Measurements from ENCODE around the gene P2RX5.

The P2RX5 gene

DNA sequence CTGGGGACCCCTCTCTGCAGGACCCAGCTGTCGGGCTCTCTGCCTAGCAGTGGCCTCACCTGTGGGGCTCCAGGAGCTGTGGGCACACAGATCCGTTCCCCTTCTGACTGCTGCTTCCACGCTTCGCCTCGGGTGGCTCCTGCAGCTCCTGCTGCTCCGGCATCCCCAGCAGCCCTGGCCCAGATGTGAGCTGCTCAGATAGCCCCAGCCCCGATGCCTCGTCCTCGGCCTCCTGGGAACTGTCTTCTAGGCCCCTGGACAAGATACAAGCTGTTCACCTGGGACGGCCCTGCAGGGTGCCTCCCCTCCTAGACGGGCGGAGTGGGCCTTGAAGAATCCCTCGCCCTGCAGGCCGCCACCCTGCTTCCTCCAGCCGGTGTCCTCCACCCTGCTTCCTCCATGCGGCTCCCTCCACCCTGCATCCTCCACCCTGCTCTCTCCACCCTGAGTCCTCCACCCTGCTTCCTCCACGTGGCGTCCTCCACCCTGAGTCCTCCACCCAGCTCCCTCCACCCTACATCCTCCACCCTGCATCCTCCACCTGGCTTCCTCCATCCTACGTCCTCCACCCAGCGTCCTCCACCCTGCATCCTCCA, 16.3 kb downstream of the P2RX5 start:
- TF ChIP-seq, protein P1, sequence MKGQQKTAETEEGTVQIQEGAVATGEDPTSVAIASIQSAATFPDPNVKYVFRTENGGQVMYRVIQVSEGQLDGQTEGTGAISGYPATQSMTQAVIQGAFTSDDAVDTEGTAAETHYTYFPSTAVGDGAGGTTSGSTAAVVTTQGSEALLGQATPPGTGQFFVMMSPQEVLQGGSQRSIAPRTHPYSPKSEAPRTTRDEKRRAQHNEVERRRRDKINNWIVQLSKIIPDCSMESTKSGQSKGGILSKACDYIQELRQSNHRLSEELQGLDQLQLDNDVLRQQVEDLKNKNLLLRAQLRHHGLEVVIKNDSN (IDR thresholded peaks at IDR 0.05) = no peak
- TF ChIP-seq EP300 (IDR thresholded peaks at IDR 0.05; ENCODE audit: borderline replicate concordance) = no peak
- TF ChIP-seq EGR1 (IDR thresholded peaks at IDR 0.05) = no peak
- no peak for TF ChIP-seq CEBPB (IDR thresholded peaks at IDR 0.05)
- TF ChIP-seq TEAD4 (IDR thresholded peaks at IDR 0.05) = no peak
- no peak for TF ChIP-seq NFIC (IDR thresholded peaks at IDR 0.05)
- no peak for TF ChIP-seq TCF12 (IDR thresholded peaks at IDR 0.05; ENCODE audit: low read depth)

- TF ChIP-seq CEBPB (IDR thresholded peaks at IDR 0.05) = no peak
- no peak for TF ChIP-seq NFIC (IDR thresholded peaks at IDR 0.05)
- TF ChIP-seq RAD21 (IDR thresholded peaks at IDR 0.05; ENCODE audit: low read depth) = no peak
- TF ChIP-seq REST (IDR thresholded peaks at IDR 0.05; ENCODE audit: low read depth) = no peak
- TF ChIP-seq, protein P1 (IDR thresholded peaks at IDR 0.05) = no peak
- no peak for TF ChIP-seq TAF1 (IDR thresholded peaks at IDR 0.05; ENCODE audit: low read depth)
- TF ChIP-seq MAX (IDR thresholded peaks at IDR 0.05) = no peak
- TF ChIP-seq TEAD4 (IDR thresholded peaks at IDR 0.05) = no peak
- no peak for TF ChIP-seq YY1 (IDR thresholded peaks at IDR 0.05; ENCODE audit: low read depth)
- TF ChIP-seq EP300 (IDR thresholded peaks at IDR 0.05; ENCODE audit: borderline replicate concordance) = no peak
- TF ChIP-seq EGR1 (IDR thresholded peaks at IDR 0.05) = no peak
- no peak for TF ChIP-seq CREB1 (IDR thresholded peaks at IDR 0.05; ENCODE audit: low read depth)
- no peak for TF ChIP-seq ZBTB7A (IDR thresholded peaks at IDR 0.05; ENCODE audit: low read depth)
- TF ChIP-seq TCF12 (IDR thresholded peaks at IDR 0.05; ENCODE audit: low read depth) = no peak
- TF ChIP-seq FOXM1 (IDR thresholded peaks at IDR 0.05; ENCODE audit: borderline replicate concordance, low read depth) = no peak
Observed at GRCh38 chr17:3678821-3679530, 17.0 kb downstream of the P2RX5 start.

DNA sequence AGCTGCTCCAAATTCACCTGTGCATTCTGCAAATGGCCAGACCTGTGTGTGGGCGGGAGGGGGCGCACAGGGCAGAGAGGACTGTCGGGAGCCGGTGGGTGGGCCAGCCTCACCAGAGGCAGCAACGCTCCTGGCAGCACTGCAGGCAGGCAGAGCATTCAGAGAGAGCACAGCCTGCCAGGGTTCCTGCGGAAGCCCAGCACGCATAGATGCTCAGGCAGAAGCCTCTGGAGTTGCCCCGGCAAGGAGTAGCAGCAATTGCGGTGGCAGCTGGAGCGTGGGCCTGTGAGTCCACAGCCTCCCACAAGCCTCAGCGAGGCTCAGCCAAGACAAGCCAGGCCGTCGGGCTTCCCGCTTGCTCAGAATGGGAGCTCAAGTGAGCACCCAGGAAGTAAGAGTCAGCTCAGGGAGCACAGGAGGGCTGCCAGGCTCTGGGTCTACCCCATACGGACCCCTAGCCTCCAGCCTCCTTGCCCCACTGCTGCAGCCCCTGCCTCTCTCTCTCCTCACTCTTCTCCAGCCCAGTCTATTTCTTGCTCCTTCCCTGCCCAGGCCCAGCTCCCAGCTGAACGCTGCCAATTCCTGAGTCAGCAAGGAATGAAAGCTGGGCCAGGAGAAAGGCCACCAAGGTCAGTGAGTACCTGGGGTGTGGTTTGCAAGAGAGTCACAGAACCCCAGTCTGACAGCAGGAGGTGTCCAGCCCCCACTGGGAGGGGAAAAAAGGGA, 17.7 kb downstream of the P2RX5 start:
- TF ChIP-seq TCF12 (IDR thresholded peaks at IDR 0.05; ENCODE audit: low read depth) (no peak), CEBPB (IDR thresholded peaks at IDR 0.05) (no peak), REST (IDR thresholded peaks at IDR 0.05; ENCODE audit: low read depth) (no peak), TEAD4 (IDR thresholded peaks at IDR 0.05) (no peak), ZBTB7A (IDR thresholded peaks at IDR 0.05; ENCODE audit: low read depth) (no peak), TAF1 (IDR thresholded peaks at IDR 0.05; ENCODE audit: low read depth) (no peak), CREB1 (IDR thresholded peaks at IDR 0.05; ENCODE audit: low read depth) (no peak), RAD21 (IDR thresholded peaks at IDR 0.05; ENCODE audit: low read depth) (no peak), EP300 (IDR thresholded peaks at IDR 0.05; ENCODE audit: borderline replicate concordance) (no peak), YY1 (IDR thresholded peaks at IDR 0.05; ENCODE audit: low read depth) (no peak), MAX (IDR thresholded peaks at IDR 0.05) (no peak), EGR1 (IDR thresholded peaks at IDR 0.05) (no peak), FOXM1 (IDR thresholded peaks at IDR 0.05; ENCODE audit: borderline replicate concordance, low read depth) (no peak)

DNA sequence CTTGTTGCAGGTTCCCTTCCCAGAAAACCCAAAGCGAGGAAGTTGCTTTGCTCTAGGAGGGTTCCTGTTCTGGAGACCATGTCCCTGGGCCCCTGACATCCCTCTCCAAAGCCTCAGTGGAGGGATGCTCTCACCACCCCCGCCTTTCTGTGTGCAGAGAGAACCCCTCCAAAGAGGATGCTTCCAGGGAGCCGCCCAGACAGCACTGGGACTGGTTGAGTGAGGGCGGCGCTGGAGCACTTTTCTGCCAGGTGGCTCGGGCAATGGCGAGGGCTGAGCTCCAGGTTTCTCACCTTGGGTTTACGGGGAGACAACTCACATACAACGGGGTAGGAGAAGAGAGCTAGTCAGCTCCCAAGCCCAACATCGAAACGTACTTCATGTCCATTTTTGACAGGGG, 20.1 kb downstream of the P2RX5 start:
- TF ChIP-seq MAX (IDR thresholded peaks at IDR 0.05) = no peak
- TF ChIP-seq TAF1 (IDR thresholded peaks at IDR 0.05; ENCODE audit: low read depth) = no peak
- TF ChIP-seq YY1 (IDR thresholded peaks at IDR 0.05; ENCODE audit: low read depth) = no peak
- TF ChIP-seq EP300 (IDR thresholded peaks at IDR 0.05; ENCODE audit: borderline replicate concordance) = no peak
- TF ChIP-seq TEAD4 (IDR thresholded peaks at IDR 0.05) = no peak
- TF ChIP-seq REST (IDR thresholded peaks at IDR 0.05; ENCODE audit: low read depth) = no peak
- no peak for TF ChIP-seq ZBTB7A (IDR thresholded peaks at IDR 0.05; ENCODE audit: low read depth)
- no peak for TF ChIP-seq CEBPB (IDR thresholded peaks at IDR 0.05)
- no peak for TF ChIP-seq FOXM1 (IDR thresholded peaks at IDR 0.05; ENCODE audit: borderline replicate concordance, low read depth)
- TF ChIP-seq NFIC (IDR thresholded peaks at IDR 0.05) = no peak
- TF ChIP-seq CREB1 (IDR thresholded peaks at IDR 0.05; ENCODE audit: low read depth) = no peak
- no peak for TF ChIP-seq RAD21 (IDR thresholded peaks at IDR 0.05; ENCODE audit: low read depth)
- TF ChIP-seq TCF12 (IDR thresholded peaks at IDR 0.05; ENCODE audit: low read depth) = no peak
- TF ChIP-seq, protein P1 (IDR thresholded peaks at IDR 0.05) = no peak
- TF ChIP-seq EGR1 (IDR thresholded peaks at IDR 0.05) = no peak
